GM12865 (cell line): ENCODE results near the gene ADGRL2.

Source experiments
- DNase-seq: peaks from one replicate; pipeline ENCODE4 v3.0.0; 2010; ENCODE audit warnings: low read depth
- H3K4me3 ChIP-seq: 2 replicates; pipeline ENCODE4 v1.5.1; 2011; ENCODE audit warnings: mild to moderate bottlenecking, low read depth, low read length, control low read depth
- CTCF ChIP-seq: IDR thresholded peaks from 2 replicates; pipeline ENCODE4 v1.5.1; 2011; ENCODE audit warnings: low read length, control low read depth, low read depth, inconsistent platforms; ENCODE audit not compliant: insufficient read depth; ENCODE audit errors: missing control alignments

The ADGRL2 gene

GRCh38 chr1:81834921-81835698, 34.4 kb downstream of the ADGRL2 start:
- TF ChIP-seq CTCF, result no peak
- no peak for DNase-seq
- no peak overlapping the region for H3K4me3 ChIP-seq

GRCh38 chr1:81836007-81836626, 35.4 kb downstream of the ADGRL2 start:
- no peak overlapping the region for H3K4me3 ChIP-seq
- DNase-seq, result no peak
- no peak for TF ChIP-seq CTCF

GRCh38 chr1:81838600-81839218, 38.0 kb downstream of the ADGRL2 start:
- H3K4me3 ChIP-seq, result no peak overlapping the region
- TF ChIP-seq CTCF, result no peak
- DNase-seq, result no peak

GRCh38 chr1:81840805-81841204, 40.1 kb downstream of the ADGRL2 start:
- no peak for TF ChIP-seq CTCF
- DNase-seq, result no peak

GRCh38 chr1:81841795-81842194, 41.1 kb downstream of the ADGRL2 start:
- no peak for DNase-seq
- H3K4me3 ChIP-seq, result no peak overlapping the region
- no peak for TF ChIP-seq CTCF

More at GRCh38 chr1:81840805-81841204, 40.1 kb downstream of the ADGRL2 start:
- no peak overlapping the region for H3K4me3 ChIP-seq

- H3K4me3 ChIP-seq, result no peak overlapping the region
- no peak for TF ChIP-seq CTCF
Observed at GRCh38 chr1:81844477-81844876, 43.7 kb downstream of the ADGRL2 start.

More at GRCh38 chr1:81844477-81844876, 43.7 kb downstream of the ADGRL2 start:
- DNase-seq, result no peak
